Ishikawa (cell line): Measurements from ENCODE around the gene STMN1.

Experiments used
- CREB1 ChIP-seq: IDR thresholded peaks from 2 replicates; pipeline ENCODE4 v1.6.1; 2012; ENCODE audit warnings: low read depth
- EGR1 ChIP-seq: IDR thresholded peaks from 2 replicates; pipeline ENCODE4 v1.6.1; 2012
- EP300 ChIP-seq: IDR thresholded peaks from 2 replicates; pipeline ENCODE4 v1.6.1; 2012; ENCODE audit warnings: borderline replicate concordance
- RAD21 ChIP-seq: IDR thresholded peaks from 2 replicates; pipeline ENCODE4 v1.6.1; 2012; ENCODE audit warnings: low read depth
- REST ChIP-seq: IDR thresholded peaks from 2 replicates; pipeline ENCODE4 v1.6.1; 2012; ENCODE audit warnings: low read depth, mild to moderate bottlenecking
- TAF1 ChIP-seq: IDR thresholded peaks from 2 replicates; pipeline ENCODE4 v1.6.1; 2012; ENCODE audit warnings: low read depth, mild to moderate bottlenecking
- TCF12 ChIP-seq: IDR thresholded peaks from 2 replicates; pipeline ENCODE4 v1.6.1; 2012; ENCODE audit warnings: low read depth
- YY1 ChIP-seq: IDR thresholded peaks from 2 replicates; pipeline ENCODE4 v1.6.1; 2012; ENCODE audit warnings: low read depth
- ZBTB7A ChIP-seq: IDR thresholded peaks from 2 replicates; pipeline ENCODE4 v1.6.1; 2012; ENCODE audit warnings: low read depth
- TF ChIP-seq, protein P1 (sequence below): IDR thresholded peaks from 2 replicates; pipeline ENCODE4 v1.6.1; 2012
- TF ChIP-seq, protein P2 (sequence below): IDR thresholded peaks from 2 replicates; pipeline ENCODE4 v1.6.1; 2012

DNA sequence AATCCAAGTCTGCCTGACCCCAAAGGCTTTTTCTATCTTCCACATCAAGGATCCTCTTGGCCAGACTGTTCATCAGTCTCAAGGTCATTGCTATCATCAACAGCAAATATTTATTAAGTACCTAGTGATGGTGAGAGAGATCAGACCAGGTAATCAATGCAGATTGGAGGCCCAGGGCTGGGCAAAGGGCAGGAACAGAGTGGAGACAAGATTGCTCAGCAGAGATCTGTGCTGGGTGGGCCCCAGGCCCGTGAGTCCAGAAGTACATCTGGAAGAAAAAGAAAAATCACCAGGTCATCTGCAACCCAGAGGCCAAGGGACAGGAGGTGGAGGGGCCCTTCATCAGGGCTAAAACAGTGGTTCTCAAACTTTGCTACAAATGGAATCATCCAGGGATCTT is 20.6 kb downstream of the STMN1 start:
- no peak for TF ChIP-seq RAD21
- TF ChIP-seq TCF12 = no peak
- TF ChIP-seq, protein P1, sequence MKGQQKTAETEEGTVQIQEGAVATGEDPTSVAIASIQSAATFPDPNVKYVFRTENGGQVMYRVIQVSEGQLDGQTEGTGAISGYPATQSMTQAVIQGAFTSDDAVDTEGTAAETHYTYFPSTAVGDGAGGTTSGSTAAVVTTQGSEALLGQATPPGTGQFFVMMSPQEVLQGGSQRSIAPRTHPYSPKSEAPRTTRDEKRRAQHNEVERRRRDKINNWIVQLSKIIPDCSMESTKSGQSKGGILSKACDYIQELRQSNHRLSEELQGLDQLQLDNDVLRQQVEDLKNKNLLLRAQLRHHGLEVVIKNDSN = no peak
- TF ChIP-seq EGR1 = no peak
- TF ChIP-seq ZBTB7A = no peak
- TF ChIP-seq, protein P2, sequence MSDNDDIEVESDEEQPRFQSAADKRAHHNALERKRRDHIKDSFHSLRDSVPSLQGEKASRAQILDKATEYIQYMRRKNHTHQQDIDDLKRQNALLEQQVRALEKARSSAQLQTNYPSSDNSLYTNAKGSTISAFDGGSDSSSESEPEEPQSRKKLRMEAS = no peak
- TF ChIP-seq CREB1 = no peak
- no peak for TF ChIP-seq EP300
- no peak for TF ChIP-seq REST
- no peak for TF ChIP-seq TAF1
- TF ChIP-seq YY1 = no peak
